Neural cell (in vitro differentiated cells): ENCODE measurements around the gene TNS4. TPM values are rescaled to one million over a fixed set of nuclear protein-coding genes. Genes with fewer than 3 reads are reported as not detected.

ENCODE experiments used
- H2AFZ ChIP-seq: fragments of 200-600, 300-800 bp; sonication (generic), shearing (Covaris generic); 2 replicates; pipeline ENCODE4 v1.6.0; 2014; ENCODE audit warnings: low read depth, mild to moderate bottlenecking, antibody characterized with exemption, low read length, moderate library complexity
- H3F3A ChIP-seq: fragments of 200-600 bp; shearing (Covaris generic); 2 replicates; pipeline ENCODE4 v1.6.1; 2016; ENCODE audit warnings: mild to moderate bottlenecking, moderate library complexity, mixed read lengths, antibody characterized with exemption, low read length; ENCODE audit not compliant: insufficient read depth, poor library complexity, severe bottlenecking
- H3K27ac ChIP-seq: fragments of 200-600, 300-800 bp; sonication (generic), shearing (Covaris generic); 2 replicates; pipeline ENCODE4 v1.5.1; 2014; ENCODE audit warnings: mild to moderate bottlenecking, low read length, moderate library complexity
- H3K27me3 ChIP-seq: fragments of 300-800, 200-600 bp; sonication (generic), shearing (Covaris generic); 2 replicates; pipeline ENCODE4 v1.6.0; 2014; ENCODE audit warnings: mild to moderate bottlenecking, low read depth, low read length, moderate library complexity; ENCODE audit not compliant: insufficient read depth
- H3K36me3 ChIP-seq: fragments of 300-800, 200-600 bp; sonication (generic), shearing (Covaris generic); 2 replicates; pipeline ENCODE4 v1.5.1; 2014; ENCODE audit warnings: mild to moderate bottlenecking, antibody characterized with exemption, low read length, moderate library complexity; ENCODE audit not compliant: insufficient read depth
- H3K4me2 ChIP-seq: fragments of 300-800, 200-600 bp; sonication (generic), shearing (Covaris generic); 2 replicates; pipeline ENCODE4 v1.6.0; 2014; ENCODE audit warnings: mild to moderate bottlenecking, low read length
- H3K4me3 ChIP-seq: fragments of 300-800, 200-600 bp; sonication (generic), shearing (Covaris generic); 2 replicates; pipeline ENCODE4 v1.5.1; 2014; ENCODE audit warnings: mild to moderate bottlenecking, low read length, moderate library complexity
- H3K79me2 ChIP-seq: fragments of 200-600 bp; shearing (Covaris generic); replicated peaks from 2 replicates; pipeline ENCODE4 v1.6.0; 2014; ENCODE audit warnings: mild to moderate bottlenecking, low read length, moderate library complexity; ENCODE audit not compliant: insufficient read depth
- H3K9ac ChIP-seq: fragments of 300-800, 200-600 bp; sonication (generic), shearing (Covaris generic); 2 replicates; pipeline ENCODE4 v1.6.1; 2016; ENCODE audit warnings: mild to moderate bottlenecking, low read length, mixed read lengths
- H3K9me2 ChIP-seq: fragments of 200-600 bp; shearing (Covaris generic); 2 replicates; pipeline ENCODE4 v1.6.1; 2016; ENCODE audit warnings: mild to moderate bottlenecking, low read length, mixed read lengths; ENCODE audit not compliant: insufficient read depth
- H3K9me3 ChIP-seq: fragments of 200-600, 300-800 bp; sonication (generic), shearing (Covaris generic); 2 replicates; pipeline ENCODE4 v1.6.1; 2016; ENCODE audit warnings: mild to moderate bottlenecking, mixed run types, low read length, moderate library complexity, mixed read lengths
- H4K20me1 ChIP-seq: fragments of 200-600 bp; shearing (Covaris generic); 2 replicates; pipeline ENCODE4 v1.6.1; 2016; ENCODE audit warnings: mild to moderate bottlenecking, mixed run types; ENCODE audit not compliant: insufficient read depth
- CTCF ChIP-seq: fragments of 450-650 bp; IDR thresholded peaks from 2 replicates; pipeline ENCODE4 v1.5.1; 2014; ENCODE audit warnings: antibody characterized with exemption, mild to moderate bottlenecking, moderate library complexity; ENCODE audit not compliant: poor library complexity, severe bottlenecking
- EP300 ChIP-seq: fragments of 450-650 bp; conservative IDR thresholded peaks from 2 replicates; pipeline ENCODE4 v1.6.1; 2014; ENCODE audit warnings: antibody characterized with exemption, mild to moderate bottlenecking, moderate library complexity; ENCODE audit not compliant: poor library complexity, severe bottlenecking
- EZH2 ChIP-seq: fragments of 200-600, 300-800 bp; shearing (Covaris generic), sonication (generic); IDR thresholded peaks from 2 replicates; pipeline ENCODE4 v1.6.1; 2014; ENCODE audit warnings: antibody characterized with exemption, low read length, borderline replicate concordance, mild to moderate bottlenecking; ENCODE audit not compliant: insufficient read depth, poor library complexity, severe bottlenecking
- MXI1 ChIP-seq: fragments of 450-650 bp; conservative IDR thresholded peaks from 2 replicates; pipeline ENCODE4 v1.6.1; 2014; ENCODE audit warnings: antibody characterized with exemption, mild to moderate bottlenecking; ENCODE audit not compliant: poor library complexity, severe bottlenecking
- POLR2AphosphoS5 ChIP-seq: IDR thresholded peaks from 2 replicates; pipeline ENCODE4 v1.6.1; 2012
- RAD21 ChIP-seq: fragments of 450-650 bp; conservative IDR thresholded peaks from 2 replicates; pipeline ENCODE4 v1.6.1; 2014; ENCODE audit warnings: antibody characterized with exemption, mild to moderate bottlenecking, moderate library complexity
- REST ChIP-seq: IDR thresholded peaks from 2 replicates; pipeline ENCODE4 v1.6.1; 2012; ENCODE audit warnings: borderline replicate concordance
- SMC3 ChIP-seq: fragments of 450-650 bp; conservative IDR thresholded peaks from 2 replicates; pipeline ENCODE4 v1.6.1; 2014; ENCODE audit warnings: antibody characterized with exemption, mild to moderate bottlenecking, moderate library complexity; ENCODE audit not compliant: poor library complexity
- TAF1 ChIP-seq: IDR thresholded peaks from 2 replicates; pipeline ENCODE4 v1.6.1; 2012; ENCODE audit warnings: low read depth
- polyA plus RNA-seq: library from polyadenylated mRNA; depleted of rRNA; stranded (reverse); fragments of >200 nt; gene quantifications from 2 replicates; pipeline ENCODE4 v1.2.3, GENCODE V29; 2014

Gene TNS4
- polyA plus RNA-seq, 1 donor from 2014 or later: not detected

GRCh38 chr17:40466298-40466971 lies 35.0 kb downstream of the TNS4 start:
- Histone ChIP-seq H3K9me2 (no peaks in the 10 kb centered on the region), H3K36me3 (no peaks in the 10 kb centered on the region), H3K4me2 (no peak overlapping the region), H3K9ac (no peak overlapping the region), H3F3A (no peaks in the 10 kb centered on the region), H3K4me3 (no peak overlapping the region), H3K27ac (no peak overlapping the region), H3K79me2 (no peaks in the 10 kb centered on the region), H3K27me3 (no peaks in the 10 kb centered on the region), H2AFZ (no peak overlapping the region), H3K9me3 (no peaks in the 10 kb centered on the region), H4K20me1 (no peaks in the 10 kb centered on the region)
- no peak for TF ChIP-seq EZH2
- no peak for TF ChIP-seq REST
- no peak for TF ChIP-seq TAF1
- TF ChIP-seq MXI1: no peak
- no peak for TF ChIP-seq CTCF
- TF ChIP-seq RAD21: no peak
- no peak for TF ChIP-seq POLR2AphosphoS5
- no peak for TF ChIP-seq SMC3
- TF ChIP-seq EP300: no peak

- Histone ChIP-seq H3K36me3 (no peaks in the 10 kb centered on the region), H3K4me2 (no peak overlapping the region), H3K4me3 (no peak overlapping the region), H3K27ac (no peak overlapping the region), H3K79me2 (no peaks in the 10 kb centered on the region), H3K9me2 (no peaks in the 10 kb centered on the region), H3K9me3 (no peaks in the 10 kb centered on the region), H3F3A (no peaks in the 10 kb centered on the region), H4K20me1 (no peaks in the 10 kb centered on the region), H3K9ac (no peak overlapping the region), H2AFZ (no peak overlapping the region), H3K27me3 (no peaks in the 10 kb centered on the region)
- TF ChIP-seq MXI1 (no peak), RAD21 (no peak), POLR2AphosphoS5 (no peak), TAF1 (no peak), EP300 (no peak), SMC3 (no peak)
Measured at GRCh38 chr17:40464392-40464855, 37.0 kb downstream of the TNS4 start.
